Omental fat pad (tissue), 4 donors: ENCODE results near the gene RILP. TPM values are rescaled to one million over a fixed set of nuclear protein-coding genes. Genes with fewer than 3 reads are reported as not detected.

ENCODE experiments used
- ATAC-seq: fragments of 150-250 bp; one replicate; pipeline ENCODE4 v1.9.1; 2016; ENCODE audit warnings: mild to moderate bottlenecking, moderate library complexity; ENCODE audit not compliant: low FRiP score
- DNase-seq: peaks from one replicate; pipeline ENCODE4 v3.0.0-alpha.2; 2019; ENCODE audit warnings: low spot score
- CTCF ChIP-seq, 3 donors: fragments of 450-650 bp; IDR thresholded peaks; one replicate each; pipeline ENCODE4 v1.5.1; 2016 to 2017; ENCODE audit warnings: antibody characterized with exemption in 3 of 3, mild to moderate bottlenecking in 3 of 3, moderate library complexity in 2 of 3
- total RNA-seq, 4 donors: library from RNA; depleted of rRNA; stranded (reverse); fragments of >200 nt; gene quantifications; one replicate each; pipeline ENCODE4 v1.1.0, GENCODE V29; 2016

Gene RILP
- total RNA-seq, 4 donors from 2014 or later: 26.5 to 60.5 (median 35.6) TPM

GRCh38 chr17:1640329-1641064, 9.2 kb downstream of the RILP start:
- DNase-seq (no peak), ATAC-seq (no peak)
- no peak for TF ChIP-seq CTCF (IDR thresholded peaks at IDR 0.05)

GRCh38 chr17:1639549-1640180, 10.0 kb downstream of the RILP start:
- ATAC-seq (no peak), DNase-seq (no peak)
- TF ChIP-seq CTCF (IDR thresholded peaks at IDR 0.05): no peak

GRCh38 chr17:1638624-1639300, 10.9 kb downstream of the RILP start:
- no peak for ATAC-seq
- no peak for DNase-seq
- no peak for TF ChIP-seq CTCF (IDR thresholded peaks at IDR 0.05)

- TF ChIP-seq CTCF (IDR thresholded peaks at IDR 0.05): no peak
- DNase-seq: no peak
- no peak for ATAC-seq
These were observed 11.5 kb downstream of the RILP start for GRCh38 chr17:1638171-1638590.

GRCh38 chr17:1636732-1637285, 12.9 kb downstream of the RILP start:
- no peak for TF ChIP-seq CTCF (IDR thresholded peaks at IDR 0.05)
- no peak for ATAC-seq
- DNase-seq: no peak

- ATAC-seq (no peak), DNase-seq (no peak)
- TF ChIP-seq CTCF (IDR thresholded peaks at IDR 0.05): no peak
These were observed 13.8 kb downstream of the RILP start for GRCh38 chr17:1635675-1636465.
